CD14-positive monocyte (primary cell): Measurements from ENCODE around the gene PEX5. TPM values are rescaled to one million over a fixed set of nuclear protein-coding genes. Genes with fewer than 3 reads are reported as not detected.

Experiments used
- DNase-seq, 3 donors: peaks; one replicate each; pipeline ENCODE4 v3.0.0-alpha.2; 2011 to 2022
- H2AFZ ChIP-seq: 2 replicates; pipeline ENCODE4 v1.6.0; 2012; ENCODE audit warnings: mild to moderate bottlenecking, low read depth, low read length, inconsistent platforms; ENCODE audit not compliant: insufficient read depth, poor library complexity, severe bottlenecking
- H3K27ac ChIP-seq, 2 donors: 1 replicate in 1 of 2; 2 replicates in 1 of 2; pipeline ENCODE4 v1.5.1; 2012 to 2013; ENCODE audit warnings: low read length in 2 of 2, control low read depth in 1 of 2, inconsistent platforms in 1 of 2, low read depth in 1 of 2, mild to moderate bottlenecking in 1 of 2
- H3K27me3 ChIP-seq, 2 donors: one replicate each; pipeline versions ENCODE4 v1.6.0 to v1.6.1; 2011 to 2013; ENCODE audit warnings: low read length in 2 of 2; ENCODE audit not compliant: control insufficient read depth in 2 of 2, insufficient read depth in 2 of 2
- H3K36me3 ChIP-seq, 2 donors: replicated peaks in 1 of 2; 1 replicate in 1 of 2; 2 replicates in 1 of 2; pipeline versions ENCODE4 v1.5.1 to v1.6.1; 2012 to 2013; ENCODE audit warnings: low read length in 2 of 2, control low read depth in 1 of 2, inconsistent platforms in 1 of 2, mild to moderate bottlenecking in 1 of 2; ENCODE audit not compliant: insufficient read depth in 2 of 2, control insufficient read depth in 1 of 2
- H3K4me1 ChIP-seq, 2 donors: 1 replicate in 1 of 2; 2 replicates in 1 of 2; pipeline versions ENCODE4 v1.5.1 to v1.6.1; 2012 to 2013; ENCODE audit warnings: low read length in 2 of 2, control low read depth in 1 of 2, inconsistent platforms in 1 of 2, mild to moderate bottlenecking in 1 of 2, moderate library complexity in 1 of 2; ENCODE audit not compliant: insufficient read depth in 2 of 2, control insufficient read depth in 1 of 2
- H3K4me2 ChIP-seq: replicated peaks from 2 replicates; pipeline ENCODE3; 2012; ENCODE audit warnings: low read length, moderate library complexity, mild to moderate bottlenecking; ENCODE audit not compliant: poor library complexity, severe bottlenecking; ENCODE audit errors: extremely low read depth
- H3K4me3 ChIP-seq, 3 experiments: fragments of 200-600 bp in 1 of 3; sonication (generic) in 1 of 3; replicated peaks in 1 of 3; 1 replicate in 2 of 3; 2 replicates in 1 of 3; pipeline ENCODE4 v1.5.1; 2011 to 2013; ENCODE audit warnings: low read length in 3 of 3, mild to moderate bottlenecking in 3 of 3, control low read depth in 2 of 3, low read depth in 2 of 3, inconsistent platforms in 1 of 3, moderate library complexity in 1 of 3
- H3K79me2 ChIP-seq: 2 replicates; pipeline ENCODE4 v1.6.0; 2012; ENCODE audit warnings: mild to moderate bottlenecking, control low read depth, inconsistent platforms, low read length, moderate library complexity; ENCODE audit not compliant: insufficient read depth
- H3K9ac ChIP-seq: 2 replicates; pipeline ENCODE4 v1.6.0; 2017; ENCODE audit warnings: low read length, mild to moderate bottlenecking; ENCODE audit not compliant: insufficient read depth, poor library complexity, severe bottlenecking
- H3K9me3 ChIP-seq, 2 donors: replicated peaks in 1 of 2; 1 replicate in 1 of 2; 2 replicates in 1 of 2; pipeline versions ENCODE4 v1.5.1 to v1.6.1; 2012 to 2013; ENCODE audit warnings: low read length in 2 of 2, control low read depth in 1 of 2; ENCODE audit not compliant: control insufficient read depth in 1 of 2, insufficient read depth in 1 of 2
- H4K20me1 ChIP-seq: 2 replicates; pipeline ENCODE4 v1.6.0; 2012; ENCODE audit warnings: mild to moderate bottlenecking, low read length, control low read depth, moderate library complexity; ENCODE audit not compliant: insufficient read depth
- H3K27ac Mint-ChIP-seq, 7 donors: one replicate each; pipeline ENCODE4 v1.8.0; 2020; ENCODE audit warnings: mild to moderate bottlenecking in 7 of 7, mixed read lengths in 7 of 7, moderate library complexity in 6 of 7, inconsistent platforms in 2 of 7
- H3K27me3 Mint-ChIP-seq, 3 donors: one replicate each; pipeline ENCODE4 v1.8.0; 2021 to 2022; ENCODE audit warnings: low read depth in 3 of 3, mild to moderate bottlenecking in 3 of 3, mixed read lengths in 3 of 3, moderate library complexity in 3 of 3, inconsistent platforms in 1 of 3
- H3K36me3 Mint-ChIP-seq, 2 donors: one replicate each; pipeline ENCODE4 v1.8.0; 2020; ENCODE audit warnings: mixed read lengths in 2 of 2, inconsistent platforms in 1 of 2, mild to moderate bottlenecking in 1 of 2
- H3K4me1 Mint-ChIP-seq: one replicate; pipeline ENCODE4 v1.8.0; 2020; ENCODE audit warnings: mild to moderate bottlenecking, mixed read lengths
- H3K4me3 Mint-ChIP-seq, 2 donors: one replicate each; pipeline ENCODE4 v1.8.0; 2020; ENCODE audit warnings: mild to moderate bottlenecking in 2 of 2, mixed read lengths in 2 of 2, moderate library complexity in 1 of 2
- H3K9me3 Mint-ChIP-seq, 7 donors: one replicate each; pipeline ENCODE4 v1.8.0; 2020 to 2022; ENCODE audit warnings: mixed read lengths in 7 of 7, mild to moderate bottlenecking in 6 of 7, moderate library complexity in 6 of 7, inconsistent platforms in 2 of 7
- CTCF ChIP-seq: fragments of 200-600 bp; IDR thresholded peaks from one replicate; pipeline ENCODE4 v1.8.0; 2022; ENCODE audit warnings: antibody characterized with exemption, mild to moderate bottlenecking
- WGBS: methylation state at CpG from one replicate; pipeline ENCODE4 v1.1.5; 2013; ENCODE audit warnings: missing lambda C conversion rate; ENCODE audit not compliant: insufficient coverage; 5-methylcytosine and 5-hydroxymethylcytosine counted together
- intact Hi-C, 2 donors: fragments of 100-400 bp; cut with micrococcal nuclease; formaldehyde crosslinking; loops; one replicate each; pipeline versions ENCODE4 v1.15.0 to v1.15.1; 2023
- polyA plus RNA-seq, 3 donors: library from polyadenylated mRNA; depleted of rRNA in 1 of 3; unstranded in 2 of 3; stranded (reverse) in 1 of 3; fragments of 300-500 nt in 2 of 3; fragments of >200 nt in 1 of 3; fragmentation: Illumina TruSeq in 2 of 3; gene quantifications; 1 replicate in 2 of 3; 2 replicates in 1 of 3; pipeline ENCODE4 v1.2.3, GENCODE V29; 2012 to 2021

Gene PEX5
- polyA plus RNA-seq, 3 donors: 4.3 to 11.3 (median 7.1) TPM

- TF ChIP-seq CTCF: no peak
- intact Hi-C loops: no loop called here
- Histone ChIP-seq H3K36me3 (no peaks in the 10 kb centered on the region), H3K4me2 (no peak overlapping the region), H3K9ac (no peak overlapping the region), H3K79me2 (no peaks in the 10 kb centered on the region), H3K27me3 (no peaks in the 10 kb centered on the region), H4K20me1 (no peaks in the 10 kb centered on the region), H3K4me1 (no peaks in the 10 kb centered on the region), H3K4me3 (no peak overlapping the region), H3K27ac (no peak overlapping the region), H2AFZ (no peak overlapping the region), H3K9me3 (no peaks in the 10 kb centered on the region)
- no peak for DNase-seq
- Mint-ChIP-seq H3K4me1 (peaks cover 2% of the 10 kb centered on the region), H3K27me3 (peaks cover 0 to 1% (median 0%) of the 10 kb centered on the region in 3 donors), H3K27ac (no peak overlapping the region), H3K4me3 (no peak overlapping the region), H3K36me3 (no peaks in the 10 kb centered on the region), H3K9me3 (peaks cover 0 to 10% (median 5%) of the 10 kb centered on the region in 7 donors)
- WGBS: no CpG with 5 or more reads among the region's 1 CpG
Observed at GRCh38 chr12:7259060-7259459, 69.6 kb downstream of the PEX5 start.

Other genes starting within 250 kb of the PEX5 start
- gene RNU7-1, start 245.9 kb upstream of the PEX5 start, polyA plus RNA-seq: not detected
- gene C12orf57, start 245.7 kb upstream of the PEX5 start, polyA plus RNA-seq: 10 to 100 TPM; 19.1 to 59.2 (median 24.2) TPM
- gene PTPN6, start 238.3 kb upstream of the PEX5 start, polyA plus RNA-seq: 100 to 1,000 TPM; 449 to 764 (median 562) TPM
- gene PHB2, start 219.0 kb upstream of the PEX5 start, polyA plus RNA-seq: 100 to 1,000 TPM in 1 of 3 donors, 10 to 100 TPM in 2; 90.6 to 158 (median 91.9) TPM
- 10 to 100 TPM in 2 of 3 donors, 1 to 10 TPM in 1; 9.8 to 35.3 (median 33.1) TPM for gene EMG1, start 218.8 kb upstream of the PEX5 start, polyA plus RNA-seq
- 10 to 100 TPM; 50.9 to 62.7 (median 54.1) TPM for gene LPCAT3, start 171.2 kb upstream of the PEX5 start, polyA plus RNA-seq
- gene C1S, start 129.0 kb upstream of the PEX5 start, polyA plus RNA-seq: under 1 TPM in 1 of 3 donors, not detected in 2; 1.00 TPM
- under 1 TPM in 2 of 3 donors, not detected in 1; 0.14 to 0.88 TPM for gene C1R, start 97.2 kb upstream of the PEX5 start, polyA plus RNA-seq
- gene C1RL, start 80.5 kb upstream of the PEX5 start, polyA plus RNA-seq: 10 to 100 TPM in 1 of 3 donors, 1 to 10 TPM in 2; 4.8 to 27.9 (median 5.6) TPM
- not detected for gene RBP5, start 60.8 kb upstream of the PEX5 start, polyA plus RNA-seq
- 10 to 100 TPM in 1 of 3 donors, not detected in 2; 13.7 TPM for gene CLSTN3, start 59.3 kb upstream of the PEX5 start, polyA plus RNA-seq
- not detected for gene ACSM4, start 114.4 kb downstream of the PEX5 start, polyA plus RNA-seq